WTC11 (cell line): ENCODE results near the gene PSMA4. TPM values are rescaled to one million over a fixed set of nuclear protein-coding genes. Genes with fewer than 3 reads are reported as not detected.

Experiments used
- ATAC-seq: fragments of 200-7000 bp; cut with Tn5 transposase; 2 replicates; pipeline ENCODE4 v1.10.0; 2021; ENCODE audit warnings: mild to moderate bottlenecking, moderate library complexity
- CTCF ChIA-PET: fragments of 300-600 bp; sonication (Branson Sonifier 250); formaldehyde crosslinking; loops from one replicate; lab custom pipeline; 2021; ENCODE audit warnings: antibody characterized with exemption; lab: Charles Lee
- POLR2A ChIA-PET: fragments of 350-600 bp; sonication (Branson Sonifier 250); formaldehyde crosslinking; loops from one replicate; lab custom pipeline; 2021; ENCODE audit warnings: antibody characterized with exemption; lab: Charles Lee
- DNase-seq: peaks from one replicate; pipeline ENCODE4 v3.0.0; 2021; ENCODE audit warnings: low spot score
- H3K27ac Mint-ChIP-seq: 2 replicates; pipeline ENCODE4 v1.8.0; 2021; ENCODE audit warnings: mixed read lengths
- H3K27me3 Mint-ChIP-seq: 2 replicates; pipeline ENCODE4 v1.8.0; 2021; ENCODE audit warnings: low read depth, mild to moderate bottlenecking, moderate library complexity, mixed read lengths
- H3K36me3 Mint-ChIP-seq: 2 replicates; pipeline ENCODE4 v1.8.0; 2021; ENCODE audit warnings: mixed read lengths
- H3K4me1 Mint-ChIP-seq: 2 replicates; pipeline ENCODE4 v1.8.0; 2022; ENCODE audit warnings: mixed read lengths
- H3K4me3 Mint-ChIP-seq: 2 replicates; pipeline ENCODE4 v1.8.0; 2021; ENCODE audit warnings: mild to moderate bottlenecking, moderate library complexity, mixed read lengths
- H3K9me3 Mint-ChIP-seq: 2 replicates; pipeline ENCODE4 v1.8.0; 2021; ENCODE audit warnings: mixed read lengths
- AR ChIP-seq: fragments of 250-450 bp; sonication (Bioruptor Pico); IDR thresholded peaks from 2 replicates; pipeline ENCODE4 v1.9.0; 2021; ENCODE audit warnings: mild to moderate bottlenecking
- E2F5 ChIP-seq: sonication (generic); formaldehyde crosslinking; IDR thresholded peaks from 2 replicates; pipeline ENCODE4 v1.8.1; 2022; ENCODE audit warnings: mild to moderate bottlenecking, moderate library complexity, missing genetic modification reagents
- FOXJ3 ChIP-seq: sonication (generic); formaldehyde crosslinking; IDR thresholded peaks from 2 replicates; pipeline ENCODE4 v1.9.0; 2021; ENCODE audit warnings: missing genetic modification reagents, mild to moderate bottlenecking, borderline replicate concordance
- IRF2 ChIP-seq: sonication (generic); formaldehyde crosslinking; IDR thresholded peaks from 2 replicates; pipeline ENCODE4 v1.8.0; 2022; ENCODE audit warnings: low read depth, missing genetic modification reagents, borderline replicate concordance
- KAT7 ChIP-seq: sonication (generic); formaldehyde crosslinking; IDR thresholded peaks from 2 replicates; pipeline ENCODE4 v1.8.1; 2023; ENCODE audit warnings: missing genetic modification reagents, mild to moderate bottlenecking, borderline replicate concordance
- MXD4 ChIP-seq: fragments of 250-450 bp; sonication (Bioruptor Pico); IDR thresholded peaks from 2 replicates; pipeline ENCODE4 v1.8.0; 2021; ENCODE audit warnings: mild to moderate bottlenecking, moderate library complexity, borderline replicate concordance
- OVOL2 ChIP-seq: fragments of 250-450 bp; sonication (Bioruptor Pico); IDR thresholded peaks from 2 replicates; pipeline ENCODE4 v1.9.0; 2021; ENCODE audit warnings: mild to moderate bottlenecking, borderline replicate concordance
- PRRX2 ChIP-seq: fragments of 250-450 bp; sonication (Bioruptor Pico); IDR thresholded peaks from 2 replicates; pipeline ENCODE4 v1.8.0; 2021; ENCODE audit warnings: mild to moderate bottlenecking
- SP1 ChIP-seq: sonication (generic); formaldehyde crosslinking; conservative IDR thresholded peaks from 2 replicates; pipeline ENCODE4 v1.8.1; 2022; ENCODE audit warnings: missing genetic modification reagents
- ZNF263 ChIP-seq: sonication (generic); formaldehyde crosslinking; IDR thresholded peaks from 2 replicates; pipeline ENCODE4 v1.8.1; 2022; ENCODE audit warnings: low read depth, mild to moderate bottlenecking, moderate library complexity, missing genetic modification reagents
- ZNF281 ChIP-seq: sonication (generic); formaldehyde crosslinking; IDR thresholded peaks from 2 replicates; pipeline ENCODE4 v1.8.0; 2023; ENCODE audit warnings: mild to moderate bottlenecking, missing genetic modification reagents
- ZNF396 ChIP-seq: fragments of 250-450 bp; sonication (Bioruptor Pico); IDR thresholded peaks from 2 replicates; pipeline ENCODE4 v1.8.0; 2021; ENCODE audit warnings: mild to moderate bottlenecking, moderate library complexity, borderline replicate concordance
- total RNA-seq: library from RNA; stranded (reverse); gene quantifications from 3 replicates; pipeline ENCODE4 v1.2.3, GENCODE V29; 2021
- TF ChIP-seq, protein P1 (sequence below): sonication (generic); formaldehyde crosslinking; IDR thresholded peaks from 2 replicates; pipeline ENCODE4 v1.8.0; 2022; ENCODE audit warnings: mild to moderate bottlenecking, missing genetic modification reagents
- TF ChIP-seq, protein P2 (sequence below): sonication (generic); formaldehyde crosslinking; IDR thresholded peaks from 2 replicates; pipeline ENCODE4 v1.8.1; 2023; ENCODE audit warnings: mild to moderate bottlenecking, moderate library complexity, missing genetic modification reagents
- TF ChIP-seq, protein P3 (sequence below): sonication (generic); formaldehyde crosslinking; IDR thresholded peaks from 2 replicates; pipeline ENCODE4 v1.8.1; 2023; ENCODE audit warnings: mild to moderate bottlenecking, missing genetic modification reagents, moderate library complexity

PSMA4 gene
- total RNA-seq, 1 experiment from 2014 or later = 281 TPM

GRCh38 chr15:78563092-78563491 is 22.8 kb downstream of the PSMA4 start (continued):
- TF ChIP-seq, protein P1, sequence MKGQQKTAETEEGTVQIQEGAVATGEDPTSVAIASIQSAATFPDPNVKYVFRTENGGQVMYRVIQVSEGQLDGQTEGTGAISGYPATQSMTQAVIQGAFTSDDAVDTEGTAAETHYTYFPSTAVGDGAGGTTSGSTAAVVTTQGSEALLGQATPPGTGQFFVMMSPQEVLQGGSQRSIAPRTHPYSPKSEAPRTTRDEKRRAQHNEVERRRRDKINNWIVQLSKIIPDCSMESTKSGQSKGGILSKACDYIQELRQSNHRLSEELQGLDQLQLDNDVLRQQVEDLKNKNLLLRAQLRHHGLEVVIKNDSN = no peak
- no peak for TF ChIP-seq ZNF263 (CRISPR knock-in tag)

- Mint-ChIP-seq H3K4me3 (peak overlapping the region; percentile 90), H3K27me3 (no peaks in the 10 kb centered on the region; the same call in 1 of the 2 replicates), H3K9me3 (no peaks in the 10 kb centered on the region), H3K36me3 (no peaks in the 10 kb centered on the region), H3K4me1 (peaks cover 23% of the 10 kb centered on the region), H3K27ac (peak overlapping the region; percentile 80; the same call in 1 of the 2 replicates)
- POLR2A ChIA-PET = interaction anchor here (0.6 to 2.9 kb wide), 14 partner anchors 10 to 311 kb away, joined by 3 to 35 read pairs (median 4); partner anchors contain the start of genes ADAMTS7, HYKK, IREB2 and MORF4L1
- CTCF ChIA-PET = interaction anchor here (0.6 to 2.3 kb wide), 16 partner anchors 11 to 456 kb away, joined by 3 to 18 read pairs (median 5); partner anchors contain the start of genes ADAMTS7, CHRNA3, CRABP1 and IREB2
- DNase-seq (no peak), ATAC-seq (no peak)
- no peak for TF ChIP-seq PRRX2 (CRISPR knock-in tag)
- no peak for TF ChIP-seq E2F5 (CRISPR knock-in tag)
- no peak for TF ChIP-seq ZNF281 (CRISPR knock-in tag)
- no peak for TF ChIP-seq MXD4 (CRISPR knock-in tag)
- TF ChIP-seq KAT7 = no peak
- TF ChIP-seq IRF2 = no peak
- no peak for TF ChIP-seq AR (CRISPR knock-in tag)
- TF ChIP-seq SP1 = no peak
- TF ChIP-seq OVOL2 (CRISPR knock-in tag) = no peak
- no peak for TF ChIP-seq FOXJ3 (CRISPR knock-in tag)
- TF ChIP-seq ZNF396 = no peak
- TF ChIP-seq, protein P2, sequence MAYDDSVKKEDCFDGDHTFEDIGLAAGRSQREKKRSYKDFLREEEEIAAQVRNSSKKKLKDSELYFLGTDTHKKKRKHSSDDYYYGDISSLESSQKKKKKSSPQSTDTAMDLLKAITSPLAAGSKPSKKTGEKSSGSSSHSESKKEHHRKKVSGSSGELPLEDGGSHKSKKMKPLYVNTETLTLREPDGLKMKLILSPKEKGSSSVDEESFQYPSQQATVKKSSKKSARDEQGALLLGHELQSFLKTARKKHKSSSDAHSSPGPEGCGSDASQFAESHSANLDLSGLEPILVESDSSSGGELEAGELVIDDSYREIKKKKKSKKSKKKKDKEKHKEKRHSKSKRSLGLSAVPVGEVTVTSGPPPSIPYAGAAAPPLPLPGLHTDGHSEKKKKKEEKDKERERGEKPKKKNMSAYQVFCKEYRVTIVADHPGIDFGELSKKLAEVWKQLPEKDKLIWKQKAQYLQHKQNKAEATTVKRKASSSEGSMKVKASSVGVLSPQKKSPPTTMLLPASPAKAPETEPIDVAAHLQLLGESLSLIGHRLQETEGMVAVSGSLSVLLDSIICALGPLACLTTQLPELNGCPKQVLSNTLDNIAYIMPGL = no peak
- TF ChIP-seq, protein P3, sequence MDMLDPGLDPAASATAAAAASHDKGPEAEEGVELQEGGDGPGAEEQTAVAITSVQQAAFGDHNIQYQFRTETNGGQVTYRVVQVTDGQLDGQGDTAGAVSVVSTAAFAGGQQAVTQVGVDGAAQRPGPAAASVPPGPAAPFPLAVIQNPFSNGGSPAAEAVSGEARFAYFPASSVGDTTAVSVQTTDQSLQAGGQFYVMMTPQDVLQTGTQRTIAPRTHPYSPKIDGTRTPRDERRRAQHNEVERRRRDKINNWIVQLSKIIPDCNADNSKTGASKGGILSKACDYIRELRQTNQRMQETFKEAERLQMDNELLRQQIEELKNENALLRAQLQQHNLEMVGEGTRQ = no peak
Observed at GRCh38 chr15:78564743-78565096, 24.5 kb downstream of the PSMA4 start.
